GM21717 (cell line): Measurements from ENCODE around the gene PIP5KL1.

Source experiments
- ATAC-seq: cut with Tn5 transposase; IDR thresholded peaks from one replicate; pipeline ENCODE4 v1.9.1; 2021; ENCODE audit warnings: mild to moderate bottlenecking, moderate library complexity; ENCODE audit not compliant: unreplicated experiment

The PIP5KL1 gene

GRCh38 chr9:127968700-127969383, 38.3 kb upstream of the PIP5KL1 start:
- ATAC-seq = no peak

- no peak for ATAC-seq
Observed at GRCh38 chr9:127968042-127968441, 37.5 kb upstream of the PIP5KL1 start.

- ATAC-seq = no peak
Observed at GRCh38 chr9:127967151-127967809, 36.7 kb upstream of the PIP5KL1 start.

DNA sequence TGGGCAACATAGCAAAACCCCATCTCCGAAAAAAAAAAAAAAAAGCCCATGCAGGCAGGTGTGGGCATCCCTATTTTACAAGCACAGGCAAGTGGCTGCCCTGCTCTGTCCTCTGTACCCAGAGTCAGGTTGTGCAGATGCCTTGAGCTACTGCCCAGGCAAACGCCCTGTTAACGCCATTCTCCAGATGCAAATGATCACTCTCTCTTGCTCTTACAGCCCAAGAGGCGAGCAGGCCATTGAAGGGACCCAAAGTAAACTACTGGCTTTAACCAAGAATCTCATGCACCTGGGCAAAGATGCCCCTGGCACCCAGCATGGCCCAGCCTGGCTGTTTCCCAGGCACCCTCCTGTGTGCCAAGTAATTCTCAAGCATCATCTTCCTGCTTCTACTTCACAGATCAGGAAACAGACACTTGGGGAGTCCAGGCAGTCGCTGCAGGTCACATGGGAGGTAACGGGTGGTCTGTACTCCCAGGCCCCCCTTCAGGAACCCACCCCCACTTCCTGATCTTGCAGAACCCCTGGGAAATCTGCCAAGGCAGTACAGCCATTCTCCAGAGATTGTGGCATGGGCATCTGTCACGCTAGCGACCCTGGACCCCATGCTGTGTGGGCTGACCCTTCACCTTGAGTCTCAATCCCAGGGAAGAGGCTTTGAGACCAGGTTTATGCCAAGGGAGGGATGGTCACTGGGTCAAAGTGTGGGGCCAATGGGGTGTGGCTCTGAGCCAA, 36.0 kb upstream of the PIP5KL1 start:
- ATAC-seq = no peak

GRCh38 chr9:127965953-127966352, 35.4 kb upstream of the PIP5KL1 start:
- no peak for ATAC-seq

DNA sequence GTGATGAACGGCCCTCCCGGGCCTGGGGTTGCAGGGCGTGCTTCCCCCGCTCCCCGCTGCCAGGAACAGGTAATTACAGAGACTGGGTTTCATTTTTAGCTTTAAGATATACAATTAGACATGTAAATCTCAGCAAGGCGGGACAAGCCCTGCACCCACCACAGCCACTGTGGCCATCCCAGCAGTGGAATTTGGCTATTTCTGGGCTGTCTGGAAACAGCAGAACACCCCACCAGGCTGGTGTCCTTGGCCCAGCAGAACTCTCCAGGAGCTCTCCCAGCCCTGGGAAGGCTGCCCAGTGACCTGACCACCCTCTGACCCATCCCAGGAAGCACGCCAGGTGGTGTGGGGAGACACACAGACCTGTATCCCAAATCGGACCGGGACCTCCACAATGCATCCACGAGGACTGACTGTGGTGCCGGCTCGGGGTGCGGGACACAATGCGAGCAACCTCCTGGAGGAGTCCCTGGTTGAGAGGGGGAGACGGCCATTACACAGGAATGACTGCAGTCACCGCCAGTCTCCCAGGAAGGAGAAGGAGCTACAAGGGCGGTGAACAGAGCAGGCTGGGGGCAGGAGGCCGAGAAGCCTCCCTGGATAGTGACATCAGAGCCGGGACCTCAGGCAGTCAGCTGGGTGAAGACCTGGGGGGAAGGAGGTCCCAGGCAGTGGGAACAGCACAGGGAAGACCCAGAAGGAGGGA, 32.9 kb upstream of the PIP5KL1 start:
- no peak for ATAC-seq

DNA sequence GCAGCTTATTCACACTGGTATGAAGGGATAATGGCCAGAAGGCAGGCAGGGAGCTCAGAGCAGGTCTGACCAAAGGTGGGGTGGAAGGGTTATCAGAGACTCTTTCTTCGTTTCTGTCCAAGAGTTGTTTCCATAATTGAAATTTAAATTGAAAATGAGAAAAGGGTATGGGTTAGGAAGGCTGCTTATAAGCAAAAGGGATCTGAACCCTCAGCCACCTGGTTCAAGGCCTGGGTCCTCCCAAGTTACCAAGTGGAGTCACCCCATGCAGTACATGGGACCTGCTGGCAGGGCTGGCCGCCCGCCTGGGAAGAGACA, 32.4 kb upstream of the PIP5KL1 start:
- no peak for ATAC-seq

- ATAC-seq = no peak
Observed at GRCh38 chr9:127962278-127962677, 31.7 kb upstream of the PIP5KL1 start.

GRCh38 chr9:127961613-127962155, 31.1 kb upstream of the PIP5KL1 start:
- no peak for ATAC-seq

GRCh38 chr9:127961155-127961490, 30.5 kb upstream of the PIP5KL1 start:
- no peak for ATAC-seq

- no peak for ATAC-seq
Observed at GRCh38 chr9:127960410-127961154, 30.0 kb upstream of the PIP5KL1 start.

- ATAC-seq = no peak
Observed at GRCh38 chr9:127959841-127960409, 29.3 kb upstream of the PIP5KL1 start.

- ATAC-seq = no peak
Observed at GRCh38 chr9:127959398-127959797, 28.8 kb upstream of the PIP5KL1 start.

DNA sequence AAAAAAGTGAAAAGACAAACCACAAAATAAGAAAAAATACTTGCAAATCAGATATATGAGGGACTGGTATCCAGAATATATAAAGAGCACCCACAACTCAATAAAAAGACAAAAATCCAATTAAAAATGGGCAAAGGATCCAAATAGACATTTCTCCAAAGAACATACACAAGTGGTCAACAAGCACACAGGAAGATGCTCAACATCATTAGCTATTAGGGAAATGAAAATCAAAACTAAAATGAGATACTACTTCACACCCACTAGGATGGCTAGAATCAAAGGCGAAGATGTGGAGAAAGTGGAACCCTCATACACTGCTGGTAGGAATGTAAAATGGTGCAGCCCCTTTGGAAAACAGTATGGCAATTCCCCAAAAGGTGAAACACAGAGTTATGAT, 28.2 kb upstream of the PIP5KL1 start:
- no peak for ATAC-seq

GRCh38 chr9:127955294-127956015, 24.9 kb upstream of the PIP5KL1 start:
- peak; percentile 66 for ATAC-seq

DNA sequence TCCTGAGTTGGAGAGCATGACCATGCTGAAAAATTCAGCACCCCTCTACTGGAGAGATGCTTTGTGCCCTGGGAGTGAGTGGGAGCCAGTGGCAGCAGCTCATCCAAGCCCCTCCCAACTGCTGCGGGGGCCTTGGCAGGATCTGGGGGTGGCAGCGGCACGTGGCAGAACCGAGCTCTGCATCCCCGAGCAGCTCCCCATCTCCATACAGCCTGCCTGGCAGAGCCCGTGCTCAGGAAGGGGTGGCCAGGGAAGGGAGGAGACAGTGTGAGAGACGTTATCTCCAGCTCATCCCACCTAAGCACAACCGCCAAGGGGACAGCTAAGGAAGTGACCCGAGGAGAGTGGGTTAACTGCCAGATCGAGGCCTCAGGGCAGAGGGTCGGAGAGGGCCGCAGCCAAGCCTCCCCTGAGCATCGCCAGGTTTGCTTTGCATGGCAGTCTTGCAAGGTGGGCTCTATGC, 24.3 kb upstream of the PIP5KL1 start:
- no peak for ATAC-seq

- no peak for ATAC-seq
Observed at GRCh38 chr9:127953768-127954505, 23.4 kb upstream of the PIP5KL1 start.

GRCh38 chr9:127953154-127953553, 22.6 kb upstream of the PIP5KL1 start:
- ATAC-seq = no peak
